CD4-positive, alpha-beta T cell treated with Interleukin-6 for 4 hours (primary cell): ENCODE measurements around the gene FAM193A.
A peak's percentile ranks its signal among the peaks of the same experiment; 100 is the strongest.
"Not testable (repeated sequence)": the region's sequence is repeated elsewhere in the genome, so short reads cannot be mapped to it uniquely, and the experiment has no call there.

Experiments used
- DNase-seq: peaks from one replicate; pipeline ENCODE4 v3.0.0-alpha.2; 2020; ENCODE audit warnings: mixed read lengths

FAM193A gene

GRCh38 chr4:2515830-2516550 is 20.5 kb upstream of the FAM193A start:
- no peak for DNase-seq

DNA sequence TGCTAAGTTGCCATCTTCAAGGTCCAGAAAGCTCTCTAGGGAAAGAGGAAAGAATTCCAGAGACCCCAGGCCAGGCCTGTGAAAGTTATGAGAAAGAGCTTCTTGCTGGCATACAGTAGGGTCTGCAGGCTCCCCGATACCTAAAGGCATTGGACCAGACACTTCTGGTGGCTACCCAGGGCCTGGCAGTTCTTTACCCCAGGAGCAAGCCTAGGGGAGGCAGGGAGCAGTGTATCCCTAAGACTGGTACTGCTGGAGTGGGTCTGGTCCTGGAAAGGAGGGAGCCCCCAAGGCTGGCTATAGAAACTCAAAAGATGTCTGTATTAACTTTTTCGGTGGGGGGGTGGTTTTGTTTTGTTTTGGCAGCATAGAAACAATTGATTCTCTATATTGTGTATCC is 19.8 kb upstream of the FAM193A start:
- no peak for DNase-seq

GRCh38 chr4:2526559-2526958 is 9.9 kb upstream of the FAM193A start:
- DNase-seq: no peak

DNA sequence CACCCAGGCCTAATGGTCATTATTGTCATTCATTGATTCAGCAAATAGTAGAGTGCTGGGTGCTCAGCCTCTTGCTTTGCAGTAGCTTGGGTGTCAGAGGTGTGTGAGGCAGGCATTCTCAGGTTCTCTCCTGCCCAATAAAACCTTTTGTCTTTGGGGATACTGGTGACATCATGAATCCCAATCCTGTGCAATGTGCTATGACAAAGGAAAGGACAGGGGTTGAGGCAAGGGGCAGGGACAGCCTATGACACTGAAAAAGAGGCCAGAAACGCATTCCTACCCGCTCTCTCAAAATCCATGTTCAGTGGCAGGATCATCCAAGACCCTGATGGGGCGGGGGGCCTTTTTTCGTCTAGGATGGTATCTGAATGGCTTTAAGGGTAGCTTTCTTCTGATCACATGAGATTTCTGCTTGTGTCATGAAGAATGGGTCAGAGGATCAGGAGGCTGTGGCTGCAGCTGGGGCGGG is 1.5 kb upstream of the FAM193A start:
- DNase-seq: no peak

GRCh38 chr4:2535376-2536192 is 863 bp upstream of the FAM193A start:
- peak; percentile 51 for DNase-seq

- peak; percentile 54 for DNase-seq
These were observed 774 bp downstream of the FAM193A start for GRCh38 chr4:2537011-2537830.

DNA sequence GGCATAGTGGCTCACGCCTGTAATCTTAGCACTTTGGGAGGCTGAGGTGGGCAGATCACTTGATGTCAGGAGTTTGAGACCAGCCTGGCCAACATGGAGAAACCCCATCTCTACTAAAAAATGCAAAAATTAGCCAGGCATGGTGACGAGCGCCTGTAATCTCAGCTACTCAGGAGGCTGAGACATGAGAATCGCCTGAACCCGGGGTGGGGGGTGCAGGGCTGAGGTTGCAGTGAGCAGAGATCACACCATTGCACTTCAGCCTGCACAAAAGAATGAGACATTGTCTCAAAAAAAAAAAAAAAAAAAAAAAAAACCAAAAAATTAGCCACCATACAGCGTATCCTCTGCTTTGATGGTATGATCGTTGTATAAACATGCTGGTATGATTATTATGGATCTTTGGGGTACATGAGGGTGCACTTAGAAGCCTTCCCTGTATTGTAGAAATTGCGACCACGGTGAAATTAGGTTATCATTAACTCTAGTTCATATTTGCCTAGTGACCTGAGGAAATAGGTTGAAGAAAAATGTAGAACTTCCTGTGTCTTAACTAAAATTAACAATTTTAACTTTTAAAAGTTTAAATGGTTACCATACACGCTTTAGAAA is 7.2 kb downstream of the FAM193A start:
- not testable (repeated sequence) for DNase-seq

DNA sequence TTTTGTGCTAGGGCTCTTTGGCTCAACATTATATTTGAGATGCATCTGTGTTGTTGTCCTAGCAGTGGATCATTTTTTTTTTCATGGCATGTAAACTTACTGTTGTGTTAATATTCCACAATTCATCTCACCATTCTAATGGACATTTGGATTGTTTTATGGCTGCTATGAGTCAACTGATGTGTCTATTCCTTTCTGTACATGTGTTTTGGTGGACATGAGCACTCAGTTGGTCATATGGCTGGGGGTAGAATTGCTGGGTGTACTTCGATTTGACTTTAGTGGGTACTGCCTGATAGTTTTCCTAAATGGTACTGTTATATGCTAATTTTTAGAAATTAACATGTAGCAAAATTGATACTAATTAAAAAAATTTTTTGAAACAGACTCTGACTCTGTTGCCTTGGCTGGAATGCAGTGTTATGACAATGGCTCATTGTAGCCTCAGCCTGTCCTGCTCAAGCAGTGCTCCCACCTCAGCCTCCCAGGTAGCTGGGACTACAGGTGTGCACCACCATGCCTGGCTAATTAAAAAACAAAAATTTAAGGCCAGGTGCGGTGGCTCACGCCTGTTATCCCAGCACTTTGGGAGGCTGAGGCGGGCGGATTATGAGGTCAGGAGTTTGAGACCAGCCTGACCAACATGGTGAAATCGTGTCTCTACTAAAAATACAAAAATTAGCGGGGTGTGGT is 9.0 kb downstream of the FAM193A start:
- no peak for DNase-seq

- no peak for DNase-seq
These were observed 9.9 kb downstream of the FAM193A start for GRCh38 chr4:2546286-2546823.

- DNase-seq: not testable (repeated sequence)
These were observed 10.7 kb downstream of the FAM193A start for GRCh38 chr4:2546961-2547691.

DNA sequence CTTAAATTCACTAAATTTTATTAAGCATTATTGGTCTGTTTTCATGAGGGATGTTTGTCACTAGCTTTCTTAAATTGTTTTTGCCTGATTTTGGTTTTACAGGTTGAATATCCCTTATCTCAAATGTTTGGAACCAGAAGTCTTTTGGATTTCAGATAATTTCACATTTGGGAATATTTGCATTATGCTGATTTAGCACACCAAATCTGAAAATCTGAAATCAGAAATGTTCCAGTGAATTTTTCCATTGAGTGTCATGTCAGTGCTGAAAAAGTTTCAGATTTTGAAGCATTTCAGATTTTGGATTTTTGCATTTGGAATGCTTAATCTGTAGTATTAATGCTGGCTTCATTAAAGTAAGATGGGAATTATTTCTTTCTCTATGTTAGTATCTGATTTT is 14.7 kb downstream of the FAM193A start:
- DNase-seq: no peak

GRCh38 chr4:2552806-2553205 is 16.4 kb downstream of the FAM193A start:
- DNase-seq: no peak

GRCh38 chr4:2558301-2558700 is 21.9 kb downstream of the FAM193A start:
- DNase-seq: no peak

DNA sequence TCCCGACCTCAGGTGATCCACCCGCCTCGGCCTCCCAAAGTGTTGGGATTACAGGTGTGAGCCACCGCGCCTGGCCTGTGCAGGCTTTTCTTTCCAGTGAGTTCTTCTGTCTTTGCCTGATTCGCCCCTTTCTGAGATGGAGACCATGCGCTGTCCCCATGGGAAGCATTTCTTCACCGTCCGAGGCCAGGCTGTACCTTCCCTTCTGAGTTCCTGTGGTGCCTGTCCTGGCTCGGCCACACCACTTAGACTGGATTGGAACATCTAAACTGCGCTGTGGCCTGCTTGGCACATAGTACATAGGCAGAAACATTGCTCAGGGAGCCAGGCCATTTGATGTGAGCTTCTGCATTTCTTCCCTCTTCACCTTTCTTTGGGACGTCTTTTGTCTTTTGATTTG is 23.7 kb downstream of the FAM193A start:
- no peak for DNase-seq

DNA sequence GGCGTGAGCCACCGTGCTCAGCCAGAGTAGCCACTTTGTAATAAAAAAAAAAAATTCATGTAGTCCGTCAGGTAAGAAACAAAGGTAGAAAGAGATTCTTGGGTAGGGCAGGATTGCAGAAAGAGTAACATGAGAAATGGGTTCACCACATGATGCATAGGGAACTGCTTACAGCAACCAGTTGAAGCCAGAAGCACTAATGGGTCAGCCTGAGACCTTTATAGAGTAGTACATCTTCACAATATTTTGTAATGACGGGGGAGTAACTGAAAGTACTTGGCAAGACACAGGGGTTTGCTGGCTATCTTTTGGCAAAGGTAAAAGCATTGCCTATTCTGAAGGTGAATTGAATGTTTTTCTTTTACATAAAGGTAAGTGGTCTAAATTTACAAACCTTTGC is 29.1 kb downstream of the FAM193A start:
- DNase-seq: no peak

- DNase-seq: no peak
These were observed 33.6 kb downstream of the FAM193A start for GRCh38 chr4:2570036-2570435.

DNA sequence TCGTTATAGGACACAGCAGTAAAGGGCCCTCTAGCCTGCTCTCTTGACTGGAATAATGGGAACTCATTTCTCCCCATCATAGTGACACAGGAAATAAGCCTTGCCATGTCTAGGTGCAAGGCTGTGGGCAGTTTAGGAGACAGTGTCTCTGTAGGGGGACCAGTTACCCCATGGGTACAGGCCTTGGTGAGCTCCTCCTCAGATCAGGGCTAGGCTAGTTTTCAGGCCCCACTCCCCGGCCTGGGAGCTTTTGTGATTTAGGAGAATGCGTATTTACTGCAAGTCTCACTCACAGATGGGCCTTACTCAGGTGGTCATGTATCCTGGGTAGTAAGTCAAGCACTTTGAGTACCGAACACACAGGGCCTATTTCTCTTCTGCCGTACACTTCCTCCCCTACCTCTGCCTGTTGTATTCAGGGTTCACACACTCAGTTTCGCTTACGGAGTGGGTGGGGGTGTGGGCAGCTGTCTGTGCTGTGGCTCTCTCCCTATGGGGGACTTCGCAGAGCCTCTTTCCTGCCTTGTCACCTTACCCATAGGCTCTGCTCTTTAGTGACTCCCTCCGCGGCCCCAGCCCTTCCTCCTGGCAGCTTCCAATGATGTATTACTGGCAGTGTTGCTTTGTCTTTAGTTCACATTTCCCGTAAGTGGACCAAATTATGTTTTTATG is 34.2 kb downstream of the FAM193A start:
- DNase-seq: peak; percentile 58

- DNase-seq: no peak
These were observed 35.6 kb downstream of the FAM193A start for GRCh38 chr4:2572076-2572475.

- DNase-seq: no peak
These were observed 36.4 kb downstream of the FAM193A start for GRCh38 chr4:2572866-2573265.

GRCh38 chr4:2574009-2574408 is 37.6 kb downstream of the FAM193A start:
- no peak for DNase-seq

- no peak for DNase-seq
These were observed 38.4 kb downstream of the FAM193A start for GRCh38 chr4:2574863-2575262.
